Loucy (cell line): ENCODE data around the gene PMF1.

Experiments used
- H2AFZ ChIP-seq: fragments of 200-600 bp; sonication (generic); 2 replicates; pipeline ENCODE4 v1.6.0; 2016; ENCODE audit warnings: antibody characterized with exemption, mild to moderate bottlenecking, low read length, moderate library complexity
- H3F3A ChIP-seq: fragments of 200-600 bp; 2 replicates; pipeline ENCODE4 v1.6.0; 2016; ENCODE audit warnings: antibody characterized with exemption, low read depth, mild to moderate bottlenecking
- H3K27me3 ChIP-seq: fragments of 200-600 bp; sonication (generic); 2 replicates; pipeline ENCODE4 v1.6.1; 2014; ENCODE audit warnings: low read length, mild to moderate bottlenecking; ENCODE audit not compliant: insufficient read depth, poor library complexity, severe bottlenecking
- H3K36me3 ChIP-seq: fragments of 200-600 bp; sonication (generic); 2 replicates; pipeline ENCODE4 v1.6.1; 2016; ENCODE audit warnings: low read length; ENCODE audit not compliant: insufficient read depth
- H3K4me1 ChIP-seq: fragments of 200-600 bp; sonication (generic); 2 replicates; pipeline ENCODE4 v1.5.1; 2014; ENCODE audit warnings: low read length, mild to moderate bottlenecking; ENCODE audit not compliant: insufficient read depth, poor library complexity, severe bottlenecking
- H3K4me2 ChIP-seq: fragments of 200-600 bp; sonication (generic); 2 replicates; pipeline ENCODE4 v1.6.0; 2014; ENCODE audit warnings: antibody characterized with exemption, low read length, low read depth, mild to moderate bottlenecking; ENCODE audit not compliant: poor library complexity, severe bottlenecking
- H3K4me3 ChIP-seq: fragments of 200-600 bp; sonication (generic); 2 replicates; pipeline ENCODE4 v1.5.1; 2014; ENCODE audit warnings: low read length, mild to moderate bottlenecking, mixed read lengths; ENCODE audit not compliant: poor library complexity, severe bottlenecking
- H3K79me2 ChIP-seq: fragments of 200-600 bp; sonication (generic); 2 replicates; pipeline ENCODE4 v1.6.1; 2014; ENCODE audit warnings: low read length; ENCODE audit not compliant: insufficient read depth
- H3K9ac ChIP-seq: fragments of 200-600 bp; sonication (generic); 2 replicates; pipeline ENCODE4 v1.6.0; 2014; ENCODE audit warnings: mild to moderate bottlenecking, low read depth, low read length, moderate library complexity; ENCODE audit not compliant: poor library complexity, severe bottlenecking
- H3K9me2 ChIP-seq: fragments of 200-600 bp; sonication (generic); replicated peaks from 2 replicates; pipeline ENCODE4 v1.6.1; 2016; ENCODE audit warnings: low read depth, low read length, mixed read lengths
- H3K9me3 ChIP-seq: fragments of 200-600 bp; sonication (generic); 2 replicates; pipeline ENCODE4 v1.6.1; 2014; ENCODE audit warnings: mild to moderate bottlenecking, antibody characterized with exemption, low read length, low read depth; ENCODE audit not compliant: insufficient read depth
- H4K20me1 ChIP-seq: fragments of 200-600 bp; sonication (generic); 2 replicates; pipeline ENCODE4 v1.6.0; 2014; ENCODE audit warnings: antibody characterized with exemption, low read length, mild to moderate bottlenecking; ENCODE audit not compliant: insufficient read depth, poor library complexity, severe bottlenecking
- CTCF ChIP-seq: fragments of 200-600 bp; sonication (generic); conservative IDR thresholded peaks from 2 replicates; pipeline ENCODE4 v1.5.1; 2014; ENCODE audit warnings: mild to moderate bottlenecking, antibody characterized with exemption, low read length
- EZH2phosphoT487 ChIP-seq: fragments of 200-600 bp; IDR thresholded peaks from 2 replicates; pipeline ENCODE4 v1.6.1; 2018; ENCODE audit warnings: antibody characterized with exemption, mild to moderate bottlenecking, moderate library complexity, borderline replicate concordance

The PMF1 gene, protein sequence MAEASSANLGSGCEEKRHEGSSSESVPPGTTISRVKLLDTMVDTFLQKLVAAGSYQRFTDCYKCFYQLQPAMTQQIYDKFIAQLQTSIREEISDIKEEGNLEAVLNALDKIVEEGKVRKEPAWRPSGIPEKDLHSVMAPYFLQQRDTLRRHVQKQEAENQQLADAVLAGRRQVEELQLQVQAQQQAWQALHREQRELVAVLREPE

GRCh38 chr1:156212833-156213643, at the start of gene PMF1:
TSS of gene PMF1 (plus strand) at chr1:156213007. CDS start at chr1:156213016, 9 bp downstream.
- no peaks in the 10 kb centered on the region for H3K9me2 ChIP-seq
- peak within 1 kb of the TSS; percentile 98 for H3K4me3 ChIP-seq
- H3K36me3 ChIP-seq, result peaks cover 20% of the 10 kb centered on the region; the same call in 1 of the 2 replicates
- H3K9me3 ChIP-seq, result no peaks in the 10 kb centered on the region
- H3K9ac ChIP-seq, result peak within 1 kb of the TSS; percentile 95
- no peak for TF ChIP-seq CTCF
- no peak for TF ChIP-seq EZH2phosphoT487
- peaks cover 25% of the 10 kb centered on the region for H3K79me2 ChIP-seq
- H4K20me1 ChIP-seq, result no peaks in the 10 kb centered on the region
- H3K4me1 ChIP-seq, result peaks cover 18% of the 10 kb centered on the region
- peak within 1 kb of the TSS; percentile 93 for H2AFZ ChIP-seq
- H3K4me2 ChIP-seq, result peak within 1 kb of the TSS; percentile 89
- no peaks in the 10 kb centered on the region for H3K27me3 ChIP-seq
- H3F3A ChIP-seq, result 0 out of 2 replicates have a peak, but pooled peaks cover 3% of the 10 kb centered on the region

DNA sequence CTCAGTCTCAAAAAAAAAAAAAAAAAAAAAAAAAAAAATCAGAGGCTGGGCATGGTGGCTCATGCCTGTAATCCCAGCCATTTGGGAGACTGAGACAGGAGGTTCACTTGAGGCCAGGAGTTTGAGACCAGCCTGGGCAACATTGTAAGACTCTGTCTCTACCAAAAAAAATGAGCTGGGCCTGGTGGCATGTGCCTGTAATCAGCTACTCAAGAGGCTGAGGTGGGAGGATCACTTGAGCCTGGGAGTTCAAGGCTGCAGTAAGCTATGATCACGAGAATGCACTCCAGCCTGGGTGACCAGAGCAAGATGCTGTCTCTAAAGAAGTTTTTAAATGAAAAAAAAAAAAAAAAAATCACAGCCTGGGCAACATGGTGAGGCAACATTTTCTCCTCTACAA, 49.1 kb upstream of the PMF1 start:
- H3K9me3 ChIP-seq, result no peaks in the 10 kb centered on the region
- H4K20me1 ChIP-seq, result no peaks in the 10 kb centered on the region
- no peaks in the 10 kb centered on the region for H3K79me2 ChIP-seq
- no peaks in the 10 kb centered on the region for H3K27me3 ChIP-seq
- H2AFZ ChIP-seq, result no peak overlapping the region
- TF ChIP-seq CTCF (no peak), EZH2phosphoT487 (no peak)
- no peak overlapping the region for H3K9ac ChIP-seq
- no peaks in the 10 kb centered on the region for H3K4me1 ChIP-seq
- no peaks in the 10 kb centered on the region for H3K36me3 ChIP-seq
- no peak overlapping the region for H3K4me2 ChIP-seq
- H3K4me3 ChIP-seq, result no peak overlapping the region
- no peaks in the 10 kb centered on the region for H3K9me2 ChIP-seq
- H3F3A ChIP-seq, result no peaks in the 10 kb centered on the region; the same call in 1 of the 2 replicates

- H3K27me3 ChIP-seq, result no peaks in the 10 kb centered on the region
- no peaks in the 10 kb centered on the region for H3K79me2 ChIP-seq
- no peak overlapping the region for H3K4me2 ChIP-seq
- no peak overlapping the region for H2AFZ ChIP-seq
- H3F3A ChIP-seq, result no peaks in the 10 kb centered on the region; the same call in 1 of the 2 replicates
- no peaks in the 10 kb centered on the region for H3K9me2 ChIP-seq
- H3K9me3 ChIP-seq, result no peaks in the 10 kb centered on the region
- H3K36me3 ChIP-seq, result no peaks in the 10 kb centered on the region
- TF ChIP-seq CTCF, result no peak
- no peak overlapping the region for H3K4me3 ChIP-seq
- no peaks in the 10 kb centered on the region for H3K4me1 ChIP-seq
- H4K20me1 ChIP-seq, result no peaks in the 10 kb centered on the region
- no peak overlapping the region for H3K9ac ChIP-seq
These were observed 48.5 kb upstream of the PMF1 start for GRCh38 chr1:156164125-156164831.
